Lower lobe of right lung (tissue), 2 donors: Measurements from ENCODE around the gene TRIM9. TPM values are rescaled to one million over a fixed set of nuclear protein-coding genes. Genes with fewer than 3 reads are reported as not detected.

Experiments
- ATAC-seq, 2 donors: fragments of 200-7000 bp; cut with Tn5 transposase; one replicate each; pipeline ENCODE4 v1.9.1; 2020 to 2022; ENCODE audit warnings: mild to moderate bottlenecking in 2 of 2, moderate library complexity in 2 of 2
- DNase-seq: peaks from one replicate; pipeline ENCODE4 v3.0.0-alpha.2; 2020
- H3K27ac ChIP-seq: fragments of 200-600 bp; one replicate; pipeline ENCODE4 v1.8.0; 2022
- H3K27me3 ChIP-seq: fragments of 200-600 bp; one replicate; pipeline ENCODE4 v1.8.0; 2022; ENCODE audit warnings: low read depth
- H3K36me3 ChIP-seq: fragments of 200-600 bp; one replicate; pipeline ENCODE4 v1.8.0; 2022; ENCODE audit warnings: mild to moderate bottlenecking
- H3K4me1 ChIP-seq: fragments of 200-600 bp; one replicate; pipeline ENCODE4 v1.8.0; 2022
- H3K4me3 ChIP-seq: fragments of 200-600 bp; one replicate; pipeline ENCODE4 v1.8.0; 2022; ENCODE audit warnings: mild to moderate bottlenecking
- H3K9me3 ChIP-seq: fragments of 200-600 bp; one replicate; pipeline ENCODE4 v1.8.0; 2022
- CTCF ChIP-seq: fragments of 200-600 bp; IDR thresholded peaks from one replicate; pipeline ENCODE4 v1.8.0; 2022; ENCODE audit warnings: antibody characterized with exemption, mild to moderate bottlenecking
- intact Hi-C: fragments of 100-400 bp; cut with DNase I; formaldehyde crosslinking; loops from one replicate; pipeline ENCODE4 v1.11.0; 2022
- total RNA-seq: library from RNA; stranded (reverse); fragmentation: NEBNext Ultra II Directional; extraction: Animal tissue kit (Norgen Biotek cat#: 25700); gene quantifications from one replicate; pipeline ENCODE4 v1.2.1, GENCODE V29; 2021
- donor health status: DM: no; HTN: yes; CAD: no; lungs with severe emphysema.

The TRIM9 gene
- total RNA-seq, 1 donor from 2014 or later = 0.92 TPM

GRCh38 chr14:51118993-51119392, 24.1 kb upstream of the TRIM9 start:
- Histone ChIP-seq H3K27ac (no peak overlapping the region), H3K4me1 (no peaks in the 10 kb centered on the region), H3K27me3 (no peaks in the 10 kb centered on the region), H3K36me3 (no peaks in the 10 kb centered on the region), H3K4me3 (no peak overlapping the region), H3K9me3 (no peaks in the 10 kb centered on the region)
- DNase-seq (no peak), ATAC-seq (no peak)
- intact Hi-C loops = no loop called here
- TF ChIP-seq CTCF = no peak

- H3K27me3 ChIP-seq = no peaks in the 10 kb centered on the region
- intact Hi-C loops = no loop called here
- no peaks in the 10 kb centered on the region for H3K9me3 ChIP-seq
- no peaks in the 10 kb centered on the region for H3K36me3 ChIP-seq
- H3K27ac ChIP-seq = no peak overlapping the region
- H3K4me3 ChIP-seq = no peak overlapping the region
- TF ChIP-seq CTCF = no peak
- DNase-seq = no peak
- H3K4me1 ChIP-seq = no peaks in the 10 kb centered on the region
- no peak for ATAC-seq
These were observed 22.7 kb upstream of the TRIM9 start for GRCh38 chr14:51117593-51117992.

- Histone ChIP-seq H3K4me1 (no peaks in the 10 kb centered on the region), H3K36me3 (no peaks in the 10 kb centered on the region), H3K9me3 (no peaks in the 10 kb centered on the region), H3K27me3 (no peaks in the 10 kb centered on the region), H3K27ac (no peak overlapping the region), H3K4me3 (no peak overlapping the region)
- no peak for ATAC-seq
- intact Hi-C loops = no loop called here
- DNase-seq = no peak
- TF ChIP-seq CTCF = no peak
These were observed 21.8 kb upstream of the TRIM9 start for GRCh38 chr14:51116682-51117081.

- DNase-seq = no peak
- no peaks in the 10 kb centered on the region for H3K4me1 ChIP-seq
- no peak overlapping the region for H3K27ac ChIP-seq
- H3K4me3 ChIP-seq = no peak overlapping the region
- H3K36me3 ChIP-seq = no peaks in the 10 kb centered on the region
- no peaks in the 10 kb centered on the region for H3K9me3 ChIP-seq
- no peaks in the 10 kb centered on the region for H3K27me3 ChIP-seq
- ATAC-seq = no peak
- TF ChIP-seq CTCF = no peak
- intact Hi-C loops = no loop called here
These were observed 14.7 kb upstream of the TRIM9 start for GRCh38 chr14:51109651-51110050.

- no peak for DNase-seq
- Histone ChIP-seq H3K9me3 (no peaks in the 10 kb centered on the region), H3K4me1 (no peaks in the 10 kb centered on the region), H3K27me3 (peaks cover 5% of the 10 kb centered on the region), H3K27ac (no peak overlapping the region), H3K4me3 (no peak overlapping the region), H3K36me3 (no peaks in the 10 kb centered on the region)
- ATAC-seq = no peak
- intact Hi-C loops = no loop called here
- TF ChIP-seq CTCF = no peak
These were observed 12.9 kb upstream of the TRIM9 start for GRCh38 chr14:51107801-51108200.

GRCh38 chr14:51104467-51104866, 9.6 kb upstream of the TRIM9 start:
- Histone ChIP-seq H3K4me3 (no peak overlapping the region), H3K36me3 (no peaks in the 10 kb centered on the region), H3K27me3 (peaks cover 5% of the 10 kb centered on the region), H3K4me1 (no peaks in the 10 kb centered on the region), H3K9me3 (no peaks in the 10 kb centered on the region), H3K27ac (no peak overlapping the region)
- intact Hi-C loops = no loop called here
- DNase-seq = no peak
- ATAC-seq = no peak
- TF ChIP-seq CTCF = no peak
